GM21447 (cell line): ENCODE measurements around the gene BSG.
"Not testable (repeated sequence)": the region's sequence is repeated elsewhere in the genome, so short reads cannot be mapped to it uniquely, and the experiment has no call there.

Experiments
- ATAC-seq: cut with Tn5 transposase; IDR thresholded peaks from one replicate; pipeline ENCODE4 v1.9.1; 2021; ENCODE audit not compliant: unreplicated experiment

BSG gene

DNA sequence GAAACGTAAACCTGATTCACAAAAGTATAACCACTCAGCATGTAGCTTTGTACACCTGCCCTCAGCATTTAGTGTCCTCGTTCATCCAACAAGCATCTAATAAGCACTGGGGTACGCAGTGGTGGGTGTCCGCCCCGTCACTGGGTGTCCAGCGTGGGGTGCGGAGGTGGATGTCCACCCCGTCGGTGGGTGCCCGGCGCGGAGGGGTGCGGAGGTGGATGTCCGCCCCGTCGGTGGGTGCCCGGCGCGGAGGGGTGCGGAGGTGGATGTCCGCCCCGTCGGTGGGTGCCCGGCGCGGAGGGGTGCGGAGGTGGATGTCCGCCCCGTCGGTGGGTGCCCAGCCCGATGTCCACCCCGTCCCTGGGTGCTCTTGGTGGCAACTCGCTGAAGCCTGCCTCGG, 12.8 kb downstream of the BSG start:
- not testable (repeated sequence) for ATAC-seq

- no peak for ATAC-seq
These were observed 13.2 kb downstream of the BSG start for GRCh38 chr19:585551-586110.

GRCh38 chr19:588093-588740, 15.8 kb downstream of the BSG start:
- no peak for ATAC-seq

DNA sequence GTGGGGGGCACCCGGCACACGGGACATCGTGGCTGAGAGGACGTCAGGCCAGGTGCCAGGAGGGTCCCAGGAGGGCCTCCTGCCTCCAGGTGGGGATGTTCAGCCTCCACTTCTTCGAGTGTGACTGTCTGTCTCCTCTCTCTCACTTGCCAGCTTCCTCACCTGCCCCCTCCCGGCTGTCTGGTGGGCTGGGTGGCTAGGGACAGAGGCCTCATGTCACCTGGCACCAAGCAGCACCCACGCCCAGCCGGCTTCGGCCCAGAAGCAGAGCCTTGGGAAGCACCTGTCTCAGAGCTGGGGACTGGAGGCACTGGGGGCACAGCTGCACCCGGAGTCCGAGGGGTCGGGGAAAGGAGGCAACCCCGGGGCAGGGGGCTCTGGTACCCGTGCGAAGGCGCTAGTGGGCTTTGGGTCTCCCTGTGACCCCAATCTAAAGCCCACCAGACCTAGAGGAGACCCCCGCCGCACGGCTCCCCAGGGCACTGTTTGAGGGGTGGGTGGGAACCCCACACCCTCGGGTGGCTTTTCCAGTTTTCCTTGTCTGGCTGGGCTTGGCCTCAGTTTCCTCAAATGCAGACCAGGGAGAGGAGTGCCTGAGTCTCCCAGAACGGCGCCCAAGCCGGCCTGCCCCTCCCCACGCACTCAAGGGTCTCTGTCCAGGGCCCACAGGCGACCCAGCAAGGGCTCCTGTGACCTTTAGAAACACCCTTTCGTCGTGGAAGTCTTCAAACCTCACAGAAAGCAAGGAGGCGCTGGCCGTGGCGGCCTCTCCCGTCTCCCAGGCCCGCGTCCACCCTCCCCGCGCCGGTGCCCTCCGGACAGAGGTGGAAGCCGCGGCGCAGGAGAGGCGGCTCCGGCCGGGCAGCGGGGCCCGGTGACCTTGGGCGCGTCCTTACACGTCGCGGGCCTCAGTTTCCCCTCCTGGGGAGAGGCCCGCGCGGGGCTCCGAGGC, 16.6 kb downstream of the BSG start:
- no peak for ATAC-seq

DNA sequence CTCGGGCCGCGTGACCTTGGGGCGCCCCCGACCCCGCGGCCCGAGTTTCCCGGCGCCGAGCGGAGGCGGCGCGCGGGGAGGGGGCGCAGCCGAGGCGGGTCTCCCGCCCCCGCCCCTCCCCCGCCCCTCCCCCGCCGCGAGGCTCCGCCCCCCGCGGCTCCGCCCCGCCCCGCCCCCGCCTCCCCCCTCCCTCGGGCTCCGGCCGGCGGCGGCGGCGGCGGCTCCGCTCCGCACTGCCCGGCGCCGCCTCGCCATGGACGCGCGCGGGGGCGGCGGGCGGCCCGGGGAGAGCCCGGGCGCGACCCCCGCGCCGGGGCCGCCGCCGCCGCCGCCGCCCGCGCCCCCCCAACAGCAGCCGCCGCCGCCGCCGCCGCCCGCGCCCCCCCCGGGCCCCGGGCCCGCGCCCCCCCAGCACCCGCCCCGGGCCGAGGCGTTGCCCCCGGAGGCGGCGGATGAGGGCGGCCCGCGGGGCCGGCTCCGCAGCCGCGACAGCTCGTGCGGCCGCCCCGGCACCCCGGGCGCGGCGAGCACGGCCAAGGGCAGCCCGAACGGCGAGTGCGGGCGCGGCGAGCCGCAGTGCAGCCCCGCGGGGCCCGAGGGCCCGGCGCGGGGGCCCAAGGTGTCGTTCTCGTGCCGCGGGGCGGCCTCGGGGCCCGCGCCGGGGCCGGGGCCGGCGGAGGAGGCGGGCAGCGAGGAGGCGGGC, 17.4 kb downstream of the BSG start, which contains the start of gene HCN2:
TSS of gene HCN2 (plus strand) at position 189 of the 703 bp plus-strand sequence. CDS start at position 254, 65 bp downstream.
- no peak for ATAC-seq

GRCh38 chr19:590396-590745, 18.0 kb downstream of the BSG start:
- ATAC-seq: no peak

- no peak for ATAC-seq
These were observed 18.3 kb downstream of the BSG start for GRCh38 chr19:590750-591098.

DNA sequence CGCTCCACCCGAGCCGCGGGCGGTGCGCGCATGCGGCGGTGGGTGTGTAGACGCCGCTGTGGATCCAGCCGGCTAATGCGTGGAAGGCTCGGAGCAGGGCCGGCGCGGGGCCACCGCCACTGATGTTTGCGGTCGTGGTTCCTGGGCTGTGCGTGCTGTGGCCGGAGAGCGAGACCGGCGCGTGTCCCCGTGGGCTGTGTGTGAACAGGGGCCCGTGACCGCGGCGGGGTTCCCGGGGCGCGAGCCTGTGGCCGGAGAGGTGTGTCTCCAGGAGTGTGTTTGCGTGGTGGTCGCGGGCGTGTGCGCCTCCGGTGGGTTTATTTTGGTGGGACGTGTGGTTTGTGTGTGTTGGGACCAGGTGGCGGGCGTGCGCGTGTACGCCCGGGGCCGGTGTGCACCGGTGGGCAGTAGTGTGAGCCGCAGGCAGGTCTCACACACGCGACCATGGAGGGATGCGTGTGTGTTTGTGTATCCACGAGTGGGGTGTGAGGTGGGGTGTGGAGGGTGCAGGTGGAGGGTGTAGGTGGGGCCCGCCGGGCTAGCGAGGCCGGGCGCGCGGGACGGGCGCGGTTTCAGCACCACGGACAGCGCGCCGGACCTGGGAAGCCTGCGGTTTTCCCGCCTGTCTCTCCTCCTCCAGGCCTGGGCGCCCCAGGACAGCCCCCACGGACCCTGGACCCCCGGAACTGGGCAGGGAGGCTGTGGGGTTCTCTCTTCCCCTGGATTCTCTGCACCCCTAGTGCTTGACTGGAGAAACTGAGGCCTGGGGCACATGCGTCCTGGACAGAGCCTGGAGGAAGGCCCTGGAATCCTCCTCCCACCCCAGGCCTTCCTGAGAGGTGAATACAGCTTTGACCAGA, 18.9 kb downstream of the BSG start:
- ATAC-seq: no peak

DNA sequence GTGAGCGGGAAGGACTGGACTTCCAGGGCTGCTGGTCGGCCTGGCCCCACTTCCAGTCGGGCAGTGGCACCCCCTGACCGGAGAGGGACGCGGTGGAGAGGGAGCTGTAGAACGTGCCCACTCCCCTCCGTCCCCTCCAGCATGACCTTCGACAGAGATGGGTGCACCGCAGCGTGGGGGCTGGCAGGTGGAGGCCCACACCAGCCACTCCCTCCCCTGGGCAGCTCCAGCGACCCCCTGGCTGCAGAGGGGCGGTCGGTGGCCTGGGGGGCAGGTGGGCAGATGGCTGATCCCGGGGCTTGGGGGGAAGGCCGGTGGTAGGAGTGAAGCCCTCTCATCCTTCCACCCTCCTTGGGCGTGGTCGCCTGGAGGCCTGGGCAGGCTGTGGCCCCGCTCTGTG, 19.7 kb downstream of the BSG start:
- ATAC-seq: no peak

DNA sequence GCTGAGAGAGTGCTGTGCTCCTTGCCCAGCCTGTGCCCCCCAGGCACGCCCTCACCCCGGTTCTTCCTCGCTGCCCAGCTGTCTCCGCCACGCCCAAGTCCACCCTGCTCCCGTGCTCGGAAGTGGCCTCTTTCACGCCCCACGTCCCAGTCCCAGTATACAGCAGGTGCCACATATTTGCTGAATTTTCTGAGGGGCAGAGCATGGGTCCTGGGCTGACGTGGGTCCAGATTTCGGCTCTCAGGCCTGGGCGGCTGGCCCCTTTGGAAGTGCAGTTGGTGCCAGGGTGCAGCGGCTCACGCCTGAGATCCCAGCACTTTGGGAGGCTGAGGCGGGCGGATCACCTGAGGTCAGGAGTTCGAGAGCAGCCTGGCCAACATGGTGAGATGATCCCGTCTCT, 20.7 kb downstream of the BSG start:
- ATAC-seq: no peak

- no peak for ATAC-seq
These were observed 21.1 kb downstream of the BSG start for GRCh38 chr19:593505-593904.

DNA sequence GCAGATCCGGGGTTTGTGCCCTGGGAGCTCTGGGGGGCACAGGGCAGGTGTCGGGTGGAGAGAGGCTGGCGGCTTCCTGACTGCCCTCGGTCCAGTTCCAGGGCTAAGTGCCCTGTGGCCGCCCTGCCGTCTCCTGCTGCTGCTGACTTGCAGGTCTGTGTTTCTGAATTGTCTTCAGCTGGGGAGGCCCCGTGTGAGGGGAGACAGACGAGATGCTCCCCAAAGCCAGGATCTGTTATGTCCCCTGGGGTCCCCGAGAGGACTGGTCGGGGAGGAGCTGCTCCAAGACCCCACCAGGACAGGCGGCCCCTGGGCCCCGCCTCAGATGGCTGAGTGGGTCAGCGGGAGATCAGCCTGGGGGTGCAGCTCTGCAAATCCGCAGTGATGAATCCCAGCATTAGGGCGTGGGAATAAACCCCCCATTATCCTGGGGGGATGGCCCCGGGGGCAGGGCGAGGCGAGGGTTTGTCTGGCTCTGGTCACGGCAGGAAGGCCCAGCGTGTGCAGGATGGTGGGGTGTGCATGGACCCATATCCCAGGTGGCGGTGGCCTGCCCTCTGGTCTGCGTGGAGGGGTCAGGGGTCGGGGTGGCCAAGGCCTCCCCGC, 22.0 kb downstream of the BSG start:
- no peak for ATAC-seq

DNA sequence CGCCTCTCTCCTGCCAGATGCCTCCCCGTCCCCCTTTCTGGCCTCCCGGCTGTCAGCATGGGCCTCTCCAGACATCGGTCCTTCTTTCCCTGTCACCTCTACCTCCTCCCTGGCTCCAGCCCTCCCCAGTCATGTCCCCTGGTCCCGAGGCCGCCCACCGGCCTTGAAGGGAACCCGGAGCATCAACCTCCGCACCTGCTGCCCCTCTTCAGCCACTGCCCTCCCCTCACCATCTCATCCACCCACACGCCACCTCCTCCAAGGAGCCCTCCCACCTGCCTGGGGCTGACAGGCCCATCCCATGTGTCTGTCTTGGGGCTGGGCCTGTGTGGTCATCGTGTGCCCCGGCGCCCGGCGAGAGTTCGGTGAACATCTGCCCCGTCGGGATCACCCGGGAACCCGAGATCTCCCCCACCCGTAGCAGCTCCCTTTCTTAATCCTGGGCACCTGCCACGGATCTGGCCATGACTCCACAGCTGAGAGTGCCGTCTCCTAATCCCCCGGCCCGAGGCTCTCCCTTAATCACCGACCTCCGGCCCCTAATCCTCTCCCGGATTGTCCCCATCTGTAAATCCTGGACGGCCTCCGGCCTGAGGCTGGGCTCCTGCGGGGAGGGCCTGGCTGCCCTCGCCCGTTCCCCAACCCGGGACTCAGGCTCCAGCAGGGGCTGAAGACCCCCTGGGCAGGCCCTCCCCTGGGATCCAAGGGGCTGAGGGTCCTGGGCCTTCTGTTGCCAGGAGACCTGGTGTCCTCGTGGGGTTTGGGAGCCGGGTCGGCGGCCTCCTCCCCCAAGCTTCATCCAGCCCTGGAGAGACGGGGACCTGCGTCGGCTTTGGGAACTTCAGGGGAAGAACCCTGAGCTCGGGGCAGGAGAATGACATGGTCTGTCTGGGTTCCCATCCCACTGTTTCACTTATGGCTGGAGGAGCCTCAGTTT, 23.2 kb downstream of the BSG start:
- ATAC-seq: no peak

DNA sequence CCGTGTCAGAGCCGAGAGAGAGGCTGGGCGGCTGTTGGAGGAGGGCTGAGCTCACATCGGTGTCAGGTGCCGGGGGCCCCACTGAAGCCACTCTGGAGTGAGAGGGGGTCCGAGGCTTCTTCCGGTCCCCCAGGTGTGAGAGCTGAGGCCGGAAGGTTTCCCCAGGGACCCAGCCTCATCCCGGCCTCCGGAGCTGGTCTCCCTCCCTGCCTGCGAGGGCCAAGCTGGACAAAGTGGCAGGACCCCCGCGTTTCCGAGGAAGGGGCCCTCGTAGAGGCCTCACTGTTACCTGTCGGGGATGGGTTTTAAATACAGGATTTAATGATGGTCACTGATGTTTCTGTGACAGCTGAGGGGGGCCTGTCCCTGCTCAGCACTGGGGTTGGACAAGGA, 23.9 kb downstream of the BSG start:
- no peak for ATAC-seq

DNA sequence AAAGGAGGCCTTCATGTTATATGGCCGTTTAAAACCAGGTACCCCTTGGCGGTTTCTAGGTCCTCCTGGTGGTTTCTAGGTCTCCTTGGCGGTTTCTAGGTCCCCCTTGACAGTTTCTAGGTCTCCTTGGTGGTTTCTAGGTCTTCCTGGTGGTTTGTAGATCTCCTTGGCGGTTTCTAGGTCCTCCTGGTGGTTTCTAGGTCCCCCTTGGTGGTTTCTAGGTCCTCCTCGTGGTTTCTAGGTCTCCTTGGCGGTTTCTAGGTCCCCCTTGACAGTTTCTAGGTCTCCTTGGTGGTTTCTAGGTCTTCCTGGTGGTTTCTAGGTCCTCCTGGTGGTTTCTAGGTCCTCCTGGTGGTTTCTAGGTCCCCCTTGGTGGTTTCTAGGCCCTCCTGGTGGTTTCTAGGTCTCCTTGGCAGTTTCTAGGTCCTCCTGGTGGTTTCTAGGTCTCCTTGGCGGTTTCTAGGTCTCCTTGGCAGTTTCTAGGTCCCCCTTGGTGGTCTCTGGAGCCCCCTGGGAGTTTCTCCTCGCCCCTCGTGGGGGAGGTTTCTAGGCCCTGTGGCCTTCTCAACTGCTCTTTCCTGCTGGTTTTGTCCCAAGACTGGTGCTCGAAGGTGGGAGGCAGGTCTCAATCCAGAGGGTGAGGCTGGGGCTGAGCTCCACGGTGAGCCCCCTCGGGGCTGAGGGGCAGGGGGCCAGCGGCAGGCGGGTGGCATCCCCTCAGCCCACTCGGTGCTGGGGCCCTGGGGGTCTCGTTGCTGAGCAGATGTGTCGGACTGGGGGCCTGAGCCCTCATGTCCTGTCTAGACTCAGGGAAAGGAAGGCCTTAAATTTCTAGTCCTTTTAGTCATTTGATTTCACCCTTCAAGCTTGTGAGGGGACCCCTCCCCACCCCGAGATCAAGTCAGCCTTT, 25.3 kb downstream of the BSG start:
- ATAC-seq: no peak

- ATAC-seq: no peak
These were observed 28.9 kb downstream of the BSG start for GRCh38 chr19:601310-601709.

DNA sequence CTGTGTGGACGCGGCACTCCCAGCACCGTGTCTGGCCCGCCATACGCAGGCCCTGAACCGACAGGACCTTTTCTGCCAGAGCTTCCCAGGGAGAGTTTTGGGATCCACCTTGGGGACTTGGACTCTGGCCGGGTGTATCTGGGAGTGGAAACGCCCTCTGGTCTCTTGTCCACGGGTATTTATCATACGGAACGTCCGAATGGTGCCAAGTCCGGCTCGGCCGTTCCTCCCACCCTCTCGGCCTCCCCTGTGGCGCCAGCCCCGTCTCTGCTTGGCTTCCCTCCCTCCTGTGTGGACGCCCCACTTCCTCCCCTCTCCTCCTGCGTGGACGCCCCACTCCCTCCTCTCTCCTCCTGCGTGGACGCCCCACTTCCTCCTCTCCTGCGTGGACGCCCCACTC, 29.4 kb downstream of the BSG start:
- no peak for ATAC-seq
